ENCODE measurements around the gene FAM3A.

DNA sequence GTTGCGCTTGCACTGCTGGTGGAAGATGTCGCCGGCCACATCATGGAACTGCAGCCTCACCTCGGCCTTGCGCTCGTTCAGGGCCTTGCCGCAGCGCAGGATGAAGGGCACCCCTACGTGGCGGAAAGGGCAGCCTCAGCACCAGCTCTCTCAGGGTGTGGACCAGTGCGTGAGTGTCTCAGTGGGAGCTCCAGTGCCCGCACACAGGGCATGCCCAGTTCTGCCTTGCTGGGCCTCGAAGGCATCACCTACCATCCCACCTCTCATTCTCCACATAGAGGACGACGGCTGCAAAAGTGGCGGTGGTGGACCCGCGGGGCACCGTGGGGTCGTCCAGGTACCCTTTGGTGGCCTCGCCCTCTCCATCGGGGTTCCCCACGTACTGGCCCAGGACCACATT lies 16.7 kb upstream of the FAM3A start:
- TF ChIP-seq JUN (IDR thresholded peaks at IDR 0.05; ENCODE audit: low read depth, low read length): no peak
- TF ChIP-seq, protein P1, sequence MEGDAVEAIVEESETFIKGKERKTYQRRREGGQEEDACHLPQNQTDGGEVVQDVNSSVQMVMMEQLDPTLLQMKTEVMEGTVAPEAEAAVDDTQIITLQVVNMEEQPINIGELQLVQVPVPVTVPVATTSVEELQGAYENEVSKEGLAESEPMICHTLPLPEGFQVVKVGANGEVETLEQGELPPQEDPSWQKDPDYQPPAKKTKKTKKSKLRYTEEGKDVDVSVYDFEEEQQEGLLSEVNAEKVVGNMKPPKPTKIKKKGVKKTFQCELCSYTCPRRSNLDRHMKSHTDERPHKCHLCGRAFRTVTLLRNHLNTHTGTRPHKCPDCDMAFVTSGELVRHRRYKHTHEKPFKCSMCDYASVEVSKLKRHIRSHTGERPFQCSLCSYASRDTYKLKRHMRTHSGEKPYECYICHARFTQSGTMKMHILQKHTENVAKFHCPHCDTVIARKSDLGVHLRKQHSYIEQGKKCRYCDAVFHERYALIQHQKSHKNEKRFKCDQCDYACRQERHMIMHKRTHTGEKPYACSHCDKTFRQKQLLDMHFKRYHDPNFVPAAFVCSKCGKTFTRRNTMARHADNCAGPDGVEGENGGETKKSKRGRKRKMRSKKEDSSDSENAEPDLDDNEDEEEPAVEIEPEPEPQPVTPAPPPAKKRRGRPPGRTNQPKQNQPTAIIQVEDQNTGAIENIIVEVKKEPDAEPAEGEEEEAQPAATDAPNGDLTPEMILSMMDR (IDR thresholded peaks at IDR 0.05; ENCODE audit: control extremely low read depth in 1 of 3, insufficient read depth in 1 of 3, low read depth in 1 of 3, low read length in 3 of 3): no peak
- TF ChIP-seq EP300 (IDR thresholded peaks at IDR 0.05; ENCODE audit: borderline replicate concordance in 1 of 2, low read depth in 2 of 2, low read length in 2 of 2): no peak
- TF ChIP-seq EZH2 (IDR thresholded peaks at IDR 0.05; ENCODE audit: low read depth, low read length, severe bottlenecking): no peak
- TF ChIP-seq CEBPB (IDR thresholded peaks at IDR 0.05; ENCODE audit: low read depth, low read length): no peak
- TF ChIP-seq POLR2A (IDR thresholded peaks at IDR 0.05; ENCODE audit: control extremely low read depth in 1 of 2, low read depth in 2 of 2, low read length in 2 of 2): no peak
- no peak for TF ChIP-seq HDAC2 (IDR thresholded peaks at IDR 0.05; ENCODE audit: borderline replicate concordance in 1 of 2, low read depth in 2 of 2, low read length in 2 of 2)
- TF ChIP-seq ATF2 (IDR thresholded peaks at IDR 0.05; ENCODE audit: low read length): no peak
- TF ChIP-seq KDM5A (IDR thresholded peaks at IDR 0.05; ENCODE audit: low read length): no peak
- TF ChIP-seq MAX (IDR thresholded peaks at IDR 0.05): no peak
- TF ChIP-seq SP4 (IDR thresholded peaks at IDR 0.05; ENCODE audit: low read length): no peak
- TF ChIP-seq USF2 (IDR thresholded peaks at IDR 0.05; ENCODE audit: low read length): no peak
- TF ChIP-seq BACH1 (IDR thresholded peaks at IDR 0.05; ENCODE audit: low read length): no peak
- no peak for TF ChIP-seq BCL11A (IDR thresholded peaks at IDR 0.05; ENCODE audit: low read depth in 2 of 2, low read length in 2 of 2)

Measured in H1 (cell line).